ENCODE results near the gene PLXNA4.

The PLXNA4 gene

DNA sequence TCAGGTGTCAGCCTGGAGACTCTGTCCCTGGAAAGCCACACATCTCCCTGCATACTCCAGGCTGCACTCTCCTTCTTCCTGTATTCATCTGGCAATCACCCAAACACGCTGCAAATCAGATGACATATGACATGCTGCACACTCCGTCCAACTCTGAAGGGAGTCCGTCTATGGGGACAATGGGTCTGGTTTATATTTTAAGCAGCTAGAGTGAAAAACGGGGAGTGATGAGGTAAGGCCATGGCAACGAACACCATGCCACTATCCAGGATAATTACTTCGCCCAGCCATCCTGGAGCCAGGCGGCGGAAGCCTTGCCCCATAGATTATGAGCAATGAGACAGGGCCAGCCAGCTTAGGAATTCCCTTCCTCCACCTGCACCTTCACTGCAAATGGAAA is 140.1 kb downstream of the PLXNA4 start:
- no peak for DNase-seq (ENCODE audit: low read depth)

DNA sequence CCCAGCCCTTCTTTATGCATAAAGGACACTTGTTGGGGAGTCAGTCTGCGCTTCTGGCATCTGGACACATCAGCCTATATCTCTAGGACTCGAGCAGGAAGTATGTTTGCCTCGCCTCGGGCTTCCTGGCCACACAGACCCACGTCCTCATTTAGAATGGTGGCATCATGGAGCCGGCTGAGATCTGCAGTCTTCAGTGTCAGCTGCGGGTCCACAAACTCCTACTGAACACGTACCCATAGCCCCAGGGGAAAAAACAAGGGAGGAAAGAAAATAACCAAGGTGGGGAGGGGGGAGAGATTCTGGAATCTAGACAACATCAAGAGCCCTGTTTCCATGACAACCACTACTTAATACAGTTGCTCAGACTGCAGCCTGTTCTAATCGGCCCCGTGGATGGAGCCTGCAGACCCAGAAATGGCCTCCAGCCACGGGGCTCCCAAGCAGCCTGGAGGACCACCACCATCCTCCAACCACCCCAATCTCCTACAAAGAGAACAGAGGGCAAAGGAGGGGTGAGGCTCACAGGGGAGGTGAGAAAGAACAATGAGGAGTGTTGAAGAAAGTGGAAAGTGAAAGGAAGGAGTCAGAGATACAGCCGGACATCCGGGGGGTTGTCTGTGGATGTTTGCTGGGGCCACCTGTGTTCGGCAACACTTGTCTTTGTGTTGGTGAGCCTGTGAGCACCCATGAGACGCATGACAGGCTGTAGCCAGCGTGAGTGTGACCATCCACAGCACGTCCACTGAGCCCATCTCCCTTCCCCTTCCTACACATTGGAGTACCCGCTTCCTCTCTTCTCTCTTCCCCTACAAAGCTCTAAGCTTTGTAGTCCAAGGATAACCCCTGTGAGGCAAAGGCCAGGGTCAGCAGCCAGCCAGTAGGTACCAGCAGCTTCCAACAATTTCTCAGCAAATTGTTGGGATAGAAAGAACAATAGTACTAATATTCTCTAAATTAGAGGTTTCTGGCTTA is 141.0 kb downstream of the PLXNA4 start:
- DNase-seq (ENCODE audit: low read depth) = no peak

DNA sequence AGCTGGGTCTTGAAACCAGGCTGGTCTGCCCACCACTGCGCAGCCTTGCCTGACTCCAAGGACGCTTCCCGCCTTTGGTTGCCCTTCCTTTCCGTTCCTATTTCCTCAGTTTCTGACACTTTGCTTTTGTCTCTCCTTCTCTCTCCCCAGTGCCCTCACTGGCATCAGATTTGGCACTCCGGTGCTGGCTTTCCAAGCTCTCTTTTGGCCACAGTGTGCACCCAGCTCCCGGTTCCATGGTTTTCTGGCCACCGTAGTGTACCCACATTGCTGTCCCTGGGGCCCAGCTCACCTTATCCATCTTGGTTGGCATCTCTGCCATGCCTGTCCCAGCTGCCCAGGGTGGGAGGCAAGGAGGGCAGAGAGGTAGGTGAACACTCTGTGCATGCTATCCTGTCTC is 142.2 kb downstream of the PLXNA4 start:
- DNase-seq (ENCODE audit: low read depth) = no peak

DNA sequence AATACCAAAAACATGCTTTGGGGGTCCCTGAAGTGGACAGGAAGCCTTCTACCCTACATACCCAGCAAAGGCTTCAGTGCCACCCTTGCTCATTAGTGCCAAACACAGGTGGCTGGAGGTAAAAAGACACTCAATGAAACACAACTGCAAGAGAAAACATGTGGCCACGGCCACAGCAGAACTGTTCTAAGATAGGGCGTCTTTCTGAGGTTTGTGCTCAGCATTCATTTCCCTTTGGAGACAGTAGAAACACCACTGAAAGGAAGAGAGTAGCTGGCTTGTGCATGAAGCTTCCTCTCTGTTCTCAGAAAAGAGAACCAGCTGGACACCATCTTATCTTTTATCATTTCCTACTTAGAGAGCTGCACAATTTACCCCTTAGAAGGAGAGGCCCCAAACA is 143.0 kb downstream of the PLXNA4 start:
- no peak for DNase-seq (ENCODE audit: low read depth)

DNA sequence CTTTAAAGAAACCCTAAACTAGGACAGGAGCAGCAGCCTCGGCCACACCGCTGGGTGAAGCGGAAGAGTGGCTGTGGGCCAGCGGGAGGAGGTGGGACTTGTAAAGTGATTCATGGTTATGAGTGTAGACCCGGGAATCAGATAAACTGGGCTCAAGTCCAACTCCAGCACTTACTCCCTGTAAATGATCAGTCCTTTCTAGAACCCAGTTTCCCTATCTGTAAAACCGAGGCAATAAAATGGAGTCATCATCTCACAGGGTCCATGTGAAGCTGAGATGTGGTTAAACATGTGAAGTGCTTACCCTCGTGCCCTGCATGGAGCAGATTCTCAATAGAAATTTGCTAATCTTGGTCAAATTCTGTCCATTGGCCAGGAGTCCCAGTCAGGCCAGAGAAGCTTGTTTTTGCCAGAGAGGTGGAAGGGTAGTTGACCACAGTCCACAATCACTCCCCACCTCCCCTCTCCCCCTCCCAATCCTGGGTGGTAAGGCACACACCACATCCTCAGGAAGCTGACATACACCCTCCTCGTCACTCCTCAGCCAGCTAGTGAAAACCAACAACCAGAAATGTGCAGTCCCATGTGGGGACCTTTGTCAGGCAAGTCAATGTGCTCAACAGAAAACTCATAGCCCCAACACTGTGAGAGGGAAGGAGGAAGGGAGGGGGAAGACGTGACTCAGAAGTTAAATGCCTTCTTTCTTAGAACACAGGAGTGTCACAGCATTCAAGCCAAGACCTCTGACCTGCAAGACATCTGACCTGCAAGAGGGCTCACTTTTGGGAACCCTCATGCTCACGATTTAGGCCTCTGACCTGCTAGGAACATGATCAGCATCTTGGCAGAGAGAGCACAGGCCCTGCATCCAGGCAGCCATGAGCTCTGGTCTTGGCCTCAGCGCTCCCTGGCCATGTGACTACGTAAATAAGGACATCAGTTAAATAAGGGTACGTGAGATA is 145.1 kb downstream of the PLXNA4 start:
- DNase-seq (ENCODE audit: low read depth) = no peak

DNA sequence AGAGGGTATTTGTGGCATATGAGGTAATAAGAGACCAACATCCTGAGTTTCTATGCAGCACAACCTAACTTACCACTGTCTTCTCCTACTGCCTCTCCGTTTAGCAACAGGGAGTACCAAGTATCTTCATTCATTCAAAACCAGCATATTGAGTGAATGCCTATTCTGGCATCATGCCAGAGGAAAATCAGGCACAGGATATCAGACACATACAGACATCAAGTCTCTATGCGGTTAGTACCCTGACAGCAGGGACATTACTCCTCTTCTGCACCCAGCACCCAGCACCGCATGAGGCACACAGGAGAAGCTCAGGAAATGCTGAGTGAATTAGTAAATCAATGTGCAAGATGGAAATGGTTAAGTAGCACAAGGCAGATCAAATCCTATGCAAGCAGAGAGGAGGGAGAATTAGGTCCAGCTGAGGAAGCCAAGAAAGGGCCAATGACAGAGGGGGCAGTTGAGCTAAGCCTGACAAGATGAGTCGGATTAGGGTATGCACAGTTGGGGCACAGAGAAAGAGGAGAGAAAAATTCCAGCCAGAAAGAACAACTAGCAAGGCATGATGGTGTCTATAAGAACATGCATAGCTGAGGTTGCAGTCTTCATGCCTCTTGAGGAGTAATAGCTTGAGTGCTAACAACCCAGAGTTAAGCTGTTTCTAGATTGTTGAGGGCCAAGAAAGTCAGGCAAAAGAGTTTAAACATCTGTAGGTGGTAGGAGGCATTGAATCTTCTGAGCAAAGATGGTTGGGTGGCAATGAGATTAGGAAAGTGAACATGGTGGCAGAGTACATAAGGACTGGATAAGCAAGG is 146.0 kb downstream of the PLXNA4 start:
- no peak for DNase-seq (ENCODE audit: low read depth)

DNA sequence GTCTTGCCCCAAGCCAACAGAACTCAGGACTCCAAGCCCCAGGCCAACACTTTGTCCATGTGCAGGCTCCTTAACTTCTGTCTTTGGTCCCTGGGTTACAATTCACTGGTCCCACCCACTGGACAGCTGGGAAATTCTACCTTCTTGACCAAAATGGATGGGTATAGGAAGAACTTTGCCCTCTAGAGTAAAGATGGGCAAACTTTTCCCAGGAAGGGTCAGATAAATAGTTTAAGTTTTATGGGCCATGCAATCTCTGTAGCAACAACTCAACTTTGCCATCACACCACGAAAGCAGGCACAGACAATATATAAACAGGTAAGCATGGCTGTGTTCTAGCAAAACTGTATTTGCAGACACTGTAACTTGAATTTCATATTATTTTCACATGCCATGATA is 147.1 kb downstream of the PLXNA4 start:
- DNase-seq (ENCODE audit: low read depth) = no peak

DNA sequence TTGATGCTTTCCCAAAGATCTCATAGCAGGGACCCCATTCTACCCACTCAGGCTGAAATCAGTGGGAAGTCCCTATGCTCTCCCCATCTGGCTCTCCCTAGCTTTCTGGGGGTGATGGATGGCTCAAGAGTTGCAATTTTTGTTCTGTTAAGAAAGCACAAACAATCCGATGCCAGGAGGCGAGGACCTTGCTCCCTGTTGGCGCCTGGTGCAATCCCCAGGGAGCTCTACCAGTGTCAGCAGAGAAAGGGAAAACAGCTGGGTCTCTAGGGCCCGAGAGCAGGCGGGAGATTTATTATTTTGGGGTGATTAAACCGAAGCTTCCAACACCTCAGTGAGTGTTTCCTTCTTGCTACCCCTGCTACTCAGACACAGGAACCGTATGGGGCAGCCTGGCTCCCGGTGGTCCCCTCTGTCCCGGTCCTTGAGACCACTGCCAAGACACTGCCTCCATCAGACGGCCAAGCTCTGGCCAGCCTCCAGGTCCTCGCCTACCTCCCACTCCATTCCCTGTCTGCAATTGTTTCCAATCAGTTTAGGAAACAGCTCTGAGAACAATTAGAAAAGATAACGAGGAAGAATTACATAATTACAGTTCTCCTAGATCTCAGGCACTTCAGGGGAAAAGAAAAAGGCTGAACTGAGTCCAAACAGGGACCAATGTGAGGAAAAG is 147.9 kb downstream of the PLXNA4 start:
- no peak for DNase-seq (ENCODE audit: low read depth)

DNA sequence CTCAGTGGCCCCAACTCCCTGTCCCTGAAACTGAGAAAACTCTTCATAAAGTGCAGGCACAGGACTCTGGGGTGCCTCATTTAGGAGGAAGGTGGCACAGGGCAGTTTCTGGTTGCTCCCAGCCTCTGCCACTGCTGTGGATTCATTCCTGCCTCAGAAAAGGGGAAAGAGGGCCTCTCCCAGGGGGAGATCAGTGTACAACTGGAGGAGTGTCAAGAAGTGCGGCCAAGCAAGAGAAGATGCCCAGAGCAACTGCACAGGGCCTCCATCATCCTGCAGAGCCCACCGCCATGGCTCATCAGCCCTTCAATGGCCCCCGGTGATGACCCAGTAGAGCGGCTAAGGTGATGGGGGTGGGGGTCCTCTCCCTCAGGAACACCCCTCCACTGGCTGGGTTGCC is 150.3 kb downstream of the PLXNA4 start:
- no peak for DNase-seq (ENCODE audit: low read depth)

DNA sequence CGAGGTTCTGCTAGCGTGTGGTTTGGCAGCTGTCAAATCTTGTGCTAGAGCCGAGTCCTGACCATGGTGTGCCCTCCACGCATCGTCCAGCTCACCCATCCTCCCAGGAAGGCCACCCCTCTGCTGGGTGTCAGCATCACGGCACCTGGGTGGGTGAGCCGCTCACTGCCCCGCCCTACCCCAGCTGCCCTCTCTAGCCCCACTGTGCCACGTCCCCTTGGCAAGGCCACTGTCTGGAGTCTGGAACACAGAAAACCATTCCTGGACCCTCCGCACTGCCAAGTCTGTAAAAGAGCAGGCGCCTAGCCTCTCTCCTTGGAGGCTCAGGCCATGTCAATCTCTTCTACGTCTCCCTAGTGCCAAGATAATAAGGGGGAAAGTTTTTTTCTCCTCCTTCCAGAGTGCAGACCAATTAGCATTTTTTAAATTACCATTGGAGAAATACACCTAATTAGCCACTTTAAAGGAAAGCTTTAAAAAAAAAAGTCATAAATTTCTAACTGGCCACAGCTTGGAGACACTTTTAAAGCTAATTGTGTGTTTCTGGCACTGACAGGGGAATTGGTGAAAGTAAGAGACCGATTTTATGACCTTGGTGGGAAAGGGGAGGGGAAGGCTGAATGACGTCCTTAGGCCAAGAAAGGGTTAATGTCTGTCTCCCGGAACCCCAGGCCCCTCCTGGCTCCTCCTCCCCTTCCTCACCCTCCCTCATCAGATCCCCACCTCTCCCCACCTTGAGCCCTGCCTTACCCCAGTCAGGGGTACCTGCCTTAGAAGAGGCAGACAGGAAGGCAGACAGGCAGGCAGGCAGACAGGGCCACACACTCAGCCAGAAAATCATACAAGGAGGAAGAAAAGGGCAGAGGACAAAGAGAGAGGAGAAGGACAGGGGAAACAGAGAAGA is 151.2 kb downstream of the PLXNA4 start:
- no peak for DNase-seq (ENCODE audit: low read depth)

DNA sequence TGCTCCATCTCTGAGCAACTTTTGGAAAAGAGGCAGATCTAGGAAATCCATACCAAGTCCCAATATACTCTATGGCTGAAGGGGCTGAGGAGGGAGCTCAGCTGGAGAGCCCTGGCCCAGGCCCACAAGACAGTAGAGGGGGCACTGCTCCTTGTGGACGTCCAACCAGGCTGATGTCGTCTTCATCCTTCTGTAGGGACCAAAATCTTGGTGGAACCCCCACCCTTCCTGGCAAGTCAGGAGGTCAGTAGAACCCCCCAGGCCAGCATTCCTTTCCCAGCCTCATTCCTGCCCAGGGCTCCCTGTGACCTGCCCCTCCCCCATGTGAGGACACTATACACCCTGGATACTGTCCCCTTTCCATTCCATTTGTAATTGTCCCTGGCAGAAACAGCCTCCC is 152.0 kb downstream of the PLXNA4 start:
- no peak for DNase-seq (ENCODE audit: low read depth)

DNA sequence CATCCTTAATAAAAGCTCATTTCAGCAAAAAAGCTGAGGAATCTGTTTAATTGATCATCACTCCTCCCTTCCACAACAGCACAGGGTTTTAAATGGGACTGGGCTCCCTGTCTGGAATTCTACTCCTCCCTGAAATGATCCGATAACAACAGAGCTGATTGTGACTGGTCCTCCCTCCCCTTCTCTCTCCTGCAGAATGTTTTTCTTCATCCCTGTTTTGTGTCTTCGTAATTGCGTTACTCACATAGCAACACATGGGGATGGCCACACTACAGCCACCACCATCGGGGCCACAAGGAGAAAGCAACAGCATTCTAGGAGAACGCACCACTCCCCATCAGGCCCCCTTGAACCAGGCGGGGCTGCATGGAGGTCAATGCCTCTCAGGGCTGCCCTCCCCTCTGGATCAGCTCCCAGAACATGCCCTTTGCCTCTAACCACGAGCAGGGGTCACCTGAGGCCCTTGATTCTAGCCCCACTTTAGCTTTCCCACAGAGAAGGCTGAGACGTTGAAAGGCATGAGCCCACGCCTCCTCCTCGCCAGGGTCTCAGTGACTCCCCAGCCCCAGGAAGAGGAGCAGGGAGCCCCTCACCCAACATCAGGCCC is 152.6 kb downstream of the PLXNA4 start:
- no peak for DNase-seq (ENCODE audit: low read depth)

DNA sequence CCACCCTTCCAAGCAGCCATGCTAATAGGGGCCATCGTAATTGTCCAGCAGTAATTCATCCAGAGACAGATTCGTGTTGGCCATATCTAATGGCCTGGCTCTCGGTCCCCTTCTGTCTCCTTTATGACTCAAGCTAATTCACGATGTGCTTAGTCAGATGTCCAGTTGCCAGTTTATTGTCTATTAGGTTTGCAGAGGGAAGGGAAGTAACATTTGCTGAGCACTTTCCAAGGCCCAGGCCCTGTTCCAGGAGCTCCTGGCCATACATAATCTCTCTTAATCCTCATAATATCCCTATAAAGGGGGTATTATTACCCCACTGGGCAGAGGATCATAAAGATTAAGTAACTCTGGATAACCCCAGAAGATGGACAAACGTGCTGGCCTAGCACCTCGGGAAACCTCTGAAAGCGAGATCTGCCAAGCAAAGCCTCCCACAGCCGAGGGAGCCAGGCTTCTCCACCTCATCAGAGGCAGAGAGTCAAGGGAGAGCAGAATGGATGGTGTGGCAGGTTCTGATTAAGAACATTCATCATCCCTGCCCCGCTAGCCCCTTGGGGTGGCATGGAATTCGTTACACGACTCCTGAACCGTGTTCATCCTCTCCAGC is 153.7 kb downstream of the PLXNA4 start:
- no peak for DNase-seq (ENCODE audit: low read depth)

DNA sequence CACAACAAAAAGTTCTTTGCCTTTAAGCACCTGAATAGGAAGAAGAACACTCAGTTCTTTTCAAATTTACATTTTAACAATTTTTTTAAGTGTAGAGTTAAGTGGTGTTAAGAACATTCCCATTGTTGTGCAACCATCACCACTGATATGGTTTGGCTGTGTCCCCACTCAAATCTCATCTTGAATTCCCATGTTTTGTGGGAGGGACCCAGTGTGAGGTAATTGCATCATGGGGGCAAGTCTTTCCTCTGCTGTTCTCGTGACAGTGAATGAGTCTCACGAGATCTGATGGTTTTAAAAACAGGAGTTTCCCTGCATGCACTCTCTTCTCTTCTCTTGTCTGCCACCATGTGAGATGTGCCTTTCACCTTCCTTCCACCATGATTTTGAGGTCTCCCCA is 155.7 kb downstream of the PLXNA4 start:
- no peak for DNase-seq (ENCODE audit: low read depth)

DNA sequence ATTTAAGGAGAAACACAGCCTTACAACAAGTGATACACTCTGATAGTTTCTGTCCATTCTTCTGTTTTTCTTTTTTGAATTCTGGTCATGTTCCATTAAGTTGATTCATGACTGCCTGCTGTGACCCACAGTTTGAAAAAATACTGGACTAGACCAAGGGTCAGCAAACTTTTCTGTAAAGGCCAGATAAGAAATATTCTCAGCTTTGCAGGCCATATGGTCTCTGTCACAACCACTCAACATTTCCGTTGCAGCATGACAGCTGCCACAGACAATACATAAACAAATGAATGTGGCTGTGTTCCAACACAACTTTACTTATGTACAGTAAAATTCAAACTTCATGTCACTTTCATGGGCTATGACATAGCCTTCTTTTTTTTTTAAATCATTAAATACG is 156.7 kb downstream of the PLXNA4 start:
- no peak for DNase-seq (ENCODE audit: low read depth)

DNA sequence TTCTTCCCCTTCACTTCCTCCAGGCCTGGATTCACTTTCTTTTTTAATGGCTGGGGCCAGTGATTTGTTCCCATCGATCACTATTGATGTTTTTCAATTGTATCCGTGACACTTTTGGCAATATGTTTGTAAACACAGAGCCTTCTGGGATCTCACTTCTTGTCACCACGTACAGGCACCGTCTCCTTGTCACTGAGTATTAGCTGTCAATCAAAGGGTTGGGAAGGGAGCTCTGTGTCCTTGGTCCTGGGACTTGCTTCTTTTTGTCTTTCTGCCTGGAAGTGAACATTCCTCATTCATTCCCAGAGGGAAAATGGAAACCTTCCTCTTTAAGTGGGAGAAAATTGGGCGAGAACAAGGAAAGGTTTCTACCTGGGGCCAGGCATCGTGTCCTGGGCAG is 157.4 kb downstream of the PLXNA4 start:
- DNase-seq (ENCODE audit: low read depth) = no peak

DNA sequence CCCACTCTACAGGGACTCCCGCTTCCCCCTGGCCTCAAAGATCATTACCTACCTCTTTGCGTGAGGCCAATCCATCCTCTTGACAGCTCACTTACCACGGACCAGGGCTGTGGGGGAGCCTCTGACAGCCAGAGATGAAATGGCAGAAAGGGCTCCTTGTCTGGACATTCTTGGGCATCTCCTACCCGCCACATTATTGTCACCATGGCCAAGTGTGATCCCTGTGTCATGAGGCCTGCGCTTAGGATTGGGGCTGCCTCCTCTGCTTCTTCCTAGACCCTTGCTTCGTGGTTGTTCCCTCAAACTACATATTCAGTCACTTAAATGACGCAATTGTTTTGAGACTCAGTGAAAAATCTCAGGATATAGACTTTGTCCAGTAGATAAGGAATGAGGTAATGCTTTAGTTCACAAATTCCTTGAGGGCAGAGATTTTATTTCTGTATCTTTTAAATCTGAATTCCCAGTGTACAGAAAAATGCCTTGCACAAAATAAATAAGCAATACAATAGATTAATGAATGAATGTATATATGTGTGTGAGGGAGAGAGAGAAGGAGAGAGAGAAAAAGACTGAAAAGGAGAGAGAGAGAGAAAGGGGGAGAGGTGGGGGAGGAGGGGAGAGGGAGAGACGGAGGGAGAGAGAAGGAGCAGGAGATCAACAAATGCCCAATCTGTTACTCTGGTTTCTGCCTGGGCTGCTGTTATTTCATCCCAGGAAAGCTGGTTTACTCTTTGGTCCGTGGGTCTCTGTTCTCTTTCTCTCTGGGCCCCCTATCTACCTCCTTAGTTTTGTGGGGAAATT is 159.0 kb downstream of the PLXNA4 start:
- DNase-seq (ENCODE audit: low read depth) = no peak

DNA sequence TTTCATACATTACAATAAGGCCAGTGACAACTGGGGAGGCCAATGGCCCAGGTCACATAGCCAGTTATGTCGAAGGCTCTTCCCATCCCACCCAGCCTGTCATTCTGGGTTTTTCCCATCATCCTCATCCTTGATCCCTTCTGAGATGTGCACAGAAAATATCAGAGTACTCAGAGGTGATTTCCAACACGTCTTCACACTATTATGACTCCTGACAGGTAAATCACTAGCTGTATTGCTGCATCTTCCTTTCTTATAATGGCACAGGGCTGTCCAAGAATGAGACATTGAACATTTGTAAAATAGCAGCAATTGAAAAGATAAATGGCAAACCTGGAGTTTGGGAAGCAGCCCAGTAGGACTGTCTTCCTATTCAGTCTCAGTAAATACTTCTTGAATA is 159.9 kb downstream of the PLXNA4 start:
- DNase-seq (ENCODE audit: low read depth) = no peak

DNA sequence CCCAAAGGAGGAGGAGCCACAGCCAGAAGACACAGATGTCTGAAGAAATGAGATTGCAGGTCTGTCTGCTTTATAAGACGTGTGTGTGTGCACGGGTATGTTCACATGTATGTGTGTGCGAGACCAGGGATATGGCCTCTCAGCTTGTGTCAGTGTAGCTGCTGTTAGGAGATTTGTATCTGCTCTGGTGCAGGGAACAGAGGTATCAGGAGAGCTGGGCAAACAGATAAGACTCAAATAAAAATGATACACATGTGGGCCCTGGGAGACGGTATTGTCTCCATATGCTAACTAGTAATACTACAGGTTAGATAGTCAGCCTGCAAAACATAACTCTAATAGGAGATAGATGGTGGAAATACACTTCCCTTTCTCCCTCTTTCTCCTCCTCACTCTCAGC is 161.0 kb downstream of the PLXNA4 start:
- no peak for DNase-seq (ENCODE audit: low read depth)
